ENCODE data around the gene CDH15. TPM values are rescaled to one million over a fixed set of nuclear protein-coding genes. Genes with fewer than 3 reads are reported as not detected.

The CDH15 gene, protein sequence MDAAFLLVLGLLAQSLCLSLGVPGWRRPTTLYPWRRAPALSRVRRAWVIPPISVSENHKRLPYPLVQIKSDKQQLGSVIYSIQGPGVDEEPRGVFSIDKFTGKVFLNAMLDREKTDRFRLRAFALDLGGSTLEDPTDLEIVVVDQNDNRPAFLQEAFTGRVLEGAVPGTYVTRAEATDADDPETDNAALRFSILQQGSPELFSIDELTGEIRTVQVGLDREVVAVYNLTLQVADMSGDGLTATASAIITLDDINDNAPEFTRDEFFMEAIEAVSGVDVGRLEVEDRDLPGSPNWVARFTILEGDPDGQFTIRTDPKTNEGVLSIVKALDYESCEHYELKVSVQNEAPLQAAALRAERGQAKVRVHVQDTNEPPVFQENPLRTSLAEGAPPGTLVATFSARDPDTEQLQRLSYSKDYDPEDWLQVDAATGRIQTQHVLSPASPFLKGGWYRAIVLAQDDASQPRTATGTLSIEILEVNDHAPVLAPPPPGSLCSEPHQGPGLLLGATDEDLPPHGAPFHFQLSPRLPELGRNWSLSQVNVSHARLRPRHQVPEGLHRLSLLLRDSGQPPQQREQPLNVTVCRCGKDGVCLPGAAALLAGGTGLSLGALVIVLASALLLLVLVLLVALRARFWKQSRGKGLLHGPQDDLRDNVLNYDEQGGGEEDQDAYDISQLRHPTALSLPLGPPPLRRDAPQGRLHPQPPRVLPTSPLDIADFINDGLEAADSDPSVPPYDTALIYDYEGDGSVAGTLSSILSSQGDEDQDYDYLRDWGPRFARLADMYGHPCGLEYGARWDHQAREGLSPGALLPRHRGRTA
- total RNA-seq: 0.31 TPM
- polyA plus RNA-seq (ENCODE audit: insufficient read depth, low read depth, low replicate concordance): 0.22 TPM
- long read RNA-seq, donor 1: 0 reads
- long read RNA-seq, donor 2: 0 reads
- long read RNA-seq, donor 3: 0 reads
- long read RNA-seq, donor 4: 0 reads
- long read RNA-seq, donor 5: 0 reads
- long read RNA-seq, donor 6: 0 reads
- long read RNA-seq, donor 7: 0 reads
- long read RNA-seq, donor 8: 0 reads
- long read RNA-seq, donor 9: 0 reads
- long read RNA-seq, donor 10: 0 reads

DNA sequence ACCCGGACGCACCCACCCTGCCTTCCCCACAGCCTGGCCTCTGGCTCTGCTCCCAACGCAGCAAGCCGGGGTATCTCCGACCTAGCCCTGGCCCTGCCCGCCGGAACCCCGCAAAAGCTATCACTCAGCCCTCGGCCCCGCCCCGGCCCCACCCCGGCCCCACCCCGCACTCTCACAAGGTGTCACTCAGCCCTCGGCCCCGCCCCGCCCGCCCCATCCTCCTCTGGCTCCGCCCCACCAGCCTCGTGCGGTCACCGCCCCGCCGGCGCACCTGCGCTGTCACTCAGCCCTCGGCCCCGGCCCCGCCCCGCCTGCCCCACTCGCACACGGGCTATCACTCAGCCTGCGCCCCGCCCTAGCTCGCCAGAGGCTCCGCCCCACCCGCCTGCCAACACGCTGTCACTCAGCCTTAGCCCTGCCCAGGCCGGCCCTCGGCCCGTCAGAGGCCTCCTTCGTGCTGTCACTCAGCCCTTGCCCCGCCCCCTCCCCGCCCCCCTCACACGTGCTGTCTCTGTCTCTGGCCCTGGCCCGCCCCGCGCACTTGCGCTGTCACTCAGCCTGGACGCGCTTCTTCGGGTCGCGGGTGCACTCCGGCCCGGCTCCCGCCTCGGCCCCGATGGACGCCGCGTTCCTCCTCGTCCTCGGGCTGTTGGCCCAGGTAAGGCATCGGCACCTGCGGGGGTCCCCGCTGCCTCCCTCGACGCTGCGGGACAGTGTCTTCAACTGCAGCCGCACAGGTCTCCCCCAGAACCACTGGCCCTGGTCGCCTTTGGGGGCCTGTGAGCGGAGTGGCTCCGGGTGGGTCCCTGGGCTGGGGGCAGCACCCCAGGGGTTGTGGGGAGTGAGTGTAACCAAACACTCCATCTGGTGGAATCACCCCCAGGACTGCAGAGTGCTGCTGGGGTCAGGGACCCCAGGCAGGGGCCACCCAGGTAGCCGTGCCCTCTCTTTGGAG, at the start of gene CDH15:
Gene CDH15 (plus strand): TSS at position 533 of the 955 bp plus-strand sequence. CDS start 84 bp downstream, at position 617.
- Histone ChIP-seq H3K9me3 (ENCODE audit: control insufficient read depth in 2 of 3, insufficient read depth in 1 of 3, low read length in 3 of 3) (no peaks in the 10 kb centered on the region), H3K4me1 (ENCODE audit: control insufficient read depth in 2 of 3, insufficient read depth in 2 of 3, low read depth in 1 of 3, low read length in 3 of 3) (peaks cover 0 to 9% (median 0%) of the 10 kb centered on the region in 3 donors), H3K4me3 (ENCODE audit: low read length in 3 of 3) (no peak within 1 kb of the TSS), H3K27ac (ENCODE audit: low read depth in 2 of 2, low read length in 2 of 2) (no peak within 1 kb of the TSS), H3K9ac (ENCODE audit: low read length in 3 of 3) (no peak within 1 kb of the TSS), H3K27me3 (ENCODE audit: control insufficient read depth, insufficient read depth, low read length) (no peaks in the 10 kb centered on the region), H3K36me3 (ENCODE audit: control insufficient read depth in 2 of 3, insufficient read depth in 3 of 3, low read length in 3 of 3) (no peaks in the 10 kb centered on the region)
- intact Hi-C loops (cut with DNase I): no loop called here
- DNase-seq: peak; percentile 96 to 98 (median 97)
- TF ChIP-seq, protein P1, sequence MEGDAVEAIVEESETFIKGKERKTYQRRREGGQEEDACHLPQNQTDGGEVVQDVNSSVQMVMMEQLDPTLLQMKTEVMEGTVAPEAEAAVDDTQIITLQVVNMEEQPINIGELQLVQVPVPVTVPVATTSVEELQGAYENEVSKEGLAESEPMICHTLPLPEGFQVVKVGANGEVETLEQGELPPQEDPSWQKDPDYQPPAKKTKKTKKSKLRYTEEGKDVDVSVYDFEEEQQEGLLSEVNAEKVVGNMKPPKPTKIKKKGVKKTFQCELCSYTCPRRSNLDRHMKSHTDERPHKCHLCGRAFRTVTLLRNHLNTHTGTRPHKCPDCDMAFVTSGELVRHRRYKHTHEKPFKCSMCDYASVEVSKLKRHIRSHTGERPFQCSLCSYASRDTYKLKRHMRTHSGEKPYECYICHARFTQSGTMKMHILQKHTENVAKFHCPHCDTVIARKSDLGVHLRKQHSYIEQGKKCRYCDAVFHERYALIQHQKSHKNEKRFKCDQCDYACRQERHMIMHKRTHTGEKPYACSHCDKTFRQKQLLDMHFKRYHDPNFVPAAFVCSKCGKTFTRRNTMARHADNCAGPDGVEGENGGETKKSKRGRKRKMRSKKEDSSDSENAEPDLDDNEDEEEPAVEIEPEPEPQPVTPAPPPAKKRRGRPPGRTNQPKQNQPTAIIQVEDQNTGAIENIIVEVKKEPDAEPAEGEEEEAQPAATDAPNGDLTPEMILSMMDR (IDR thresholded peaks at IDR 0.05; ENCODE audit: borderline replicate concordance, extremely low read depth, insufficient read depth): no peak
- no peak for FAIRE-seq

DNA sequence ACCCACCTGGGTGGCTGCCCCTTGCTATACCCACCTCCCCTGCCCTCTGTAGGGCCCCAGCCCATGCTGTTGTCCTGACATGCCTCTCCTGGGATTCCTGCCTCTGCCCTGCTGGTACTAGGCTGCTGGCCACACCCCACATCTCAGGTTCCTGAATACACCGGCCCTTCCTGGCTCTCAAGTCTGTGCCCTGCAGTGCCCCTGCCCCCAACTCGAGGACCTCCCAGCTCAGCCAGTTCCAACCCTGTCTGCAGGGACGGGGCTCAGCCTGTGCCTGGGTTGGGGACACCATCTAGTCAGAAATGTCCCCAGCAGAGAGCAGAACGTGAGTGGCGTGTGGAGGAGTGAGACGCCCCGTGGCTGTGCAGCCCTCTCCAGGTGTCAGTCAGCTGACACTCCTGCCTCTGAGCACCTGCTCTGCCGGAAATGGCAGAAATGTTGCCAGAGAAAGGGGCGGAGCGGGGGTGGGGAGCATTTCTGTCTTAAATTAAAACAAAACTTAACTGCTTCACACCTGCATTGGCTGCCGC, 49.2 kb upstream of the CDH15 start:
- Histone ChIP-seq H3K4me1 (ENCODE audit: control insufficient read depth in 2 of 3, insufficient read depth in 2 of 3, low read depth in 1 of 3, low read length in 3 of 3) (no peaks in the 10 kb centered on the region), H3K27ac (ENCODE audit: low read depth in 2 of 2, low read length in 2 of 2) (peak overlapping the region in 1 of 2 donors; percentile 76), H3K9me3 (ENCODE audit: control insufficient read depth in 2 of 3, insufficient read depth in 1 of 3, low read length in 3 of 3) (peaks cover 0 to 6% (median 2%) of the 10 kb centered on the region in 3 donors), H3K4me3 (ENCODE audit: low read length in 3 of 3) (no peak overlapping the region), H3K36me3 (ENCODE audit: control insufficient read depth in 2 of 3, insufficient read depth in 3 of 3, low read length in 3 of 3) (peaks cover 7 to 21% (median 8%) of the 10 kb centered on the region in 3 donors), H3K9ac (ENCODE audit: low read length in 3 of 3) (no peak overlapping the region), H3K27me3 (ENCODE audit: control insufficient read depth, insufficient read depth, low read length) (no peaks in the 10 kb centered on the region)
- intact Hi-C loops (cut with DNase I): no loop called here
- peak in 4 of 5 donors; percentile 48 to 87 (median 52) for DNase-seq
- TF ChIP-seq, protein P1 (IDR thresholded peaks at IDR 0.05; ENCODE audit: borderline replicate concordance, extremely low read depth, insufficient read depth): no peak
- no peak for FAIRE-seq
